Keratinocyte (primary cell): Measurements from ENCODE around the gene CEP295NL. TPM values are rescaled to one million over a fixed set of nuclear protein-coding genes. Genes with fewer than 3 reads are reported as not detected.

ENCODE experiments used
- DNase-seq: peaks from one replicate; pipeline ENCODE4 v3.0.0-alpha.2; 2011; ENCODE audit warnings: low read depth, missing footprints, low spot score
- FAIRE-seq: peaks from 2 replicates; lab custom pipeline; 2011; peaks lifted over from hg19 to GRCh38; lab: Jason Lieb, UNC
- H2AFZ ChIP-seq: 2 replicates; pipeline ENCODE4 v1.6.0; 2012; ENCODE audit warnings: low read length, control low read depth, inconsistent platforms; ENCODE audit not compliant: control insufficient read depth
- H3K27ac ChIP-seq: 2 replicates; pipeline ENCODE4 v1.5.1; 2011; ENCODE audit warnings: low read length; ENCODE audit not compliant: control insufficient read depth, insufficient read depth
- H3K27me3 ChIP-seq: 3 replicates; pipeline ENCODE4 v1.6.0; 2011; ENCODE audit warnings: low read length; ENCODE audit not compliant: control insufficient read depth, insufficient read depth; ENCODE audit errors: extremely low read depth
- H3K36me3 ChIP-seq, 2 experiments: 2 replicates in 1 of 2; 3 replicates in 1 of 2; pipeline ENCODE4 v1.5.1; 2011; ENCODE audit warnings: low read length in 2 of 2, mild to moderate bottlenecking in 1 of 2; ENCODE audit not compliant: control insufficient read depth in 2 of 2, insufficient read depth in 2 of 2; ENCODE audit errors: extremely low read depth in 1 of 2
- H3K4me1 ChIP-seq: 3 replicates; pipeline ENCODE4 v1.5.1; 2011; ENCODE audit warnings: low read length; ENCODE audit not compliant: control insufficient read depth, insufficient read depth; ENCODE audit errors: extremely low read depth
- H3K4me2 ChIP-seq: 3 replicates; pipeline ENCODE4 v1.6.0; 2011; ENCODE audit warnings: low read depth, low read length; ENCODE audit not compliant: control insufficient read depth, insufficient read depth; ENCODE audit errors: extremely low read depth
- H3K4me3 ChIP-seq, 3 experiments: fragments of 200-600 bp in 1 of 3; sonication (generic) in 1 of 3; 2 replicates in 2 of 3; 3 replicates in 1 of 3; pipeline ENCODE4 v1.5.1; 2011 to 2016; ENCODE audit warnings: low read length in 3 of 3, mild to moderate bottlenecking in 3 of 3, control low read depth in 2 of 3, inconsistent platforms in 1 of 3, low read depth in 1 of 3, mixed read lengths in 1 of 3, mixed run types in 1 of 3, moderate library complexity in 1 of 3; ENCODE audit not compliant: control insufficient read depth in 2 of 3, insufficient read depth in 2 of 3; ENCODE audit errors: extremely low read depth in 1 of 3
- H3K79me2 ChIP-seq: 2 replicates; pipeline ENCODE4 v1.6.0; 2012; ENCODE audit warnings: low read length; ENCODE audit not compliant: control insufficient read depth, insufficient read depth
- H3K9ac ChIP-seq: 3 replicates; pipeline ENCODE4 v1.6.0; 2011; ENCODE audit warnings: low read length; ENCODE audit not compliant: control insufficient read depth, insufficient read depth; ENCODE audit errors: extremely low read depth
- H3K9me1 ChIP-seq: 3 replicates; pipeline ENCODE4 v1.6.0; 2011; ENCODE audit warnings: low read length; ENCODE audit not compliant: control insufficient read depth, insufficient read depth; ENCODE audit errors: extremely low read depth
- H3K9me3 ChIP-seq: 2 replicates; pipeline ENCODE4 v1.5.1; 2012; ENCODE audit warnings: low read depth, low read length; ENCODE audit not compliant: control insufficient read depth
- H4K20me1 ChIP-seq: 3 replicates; pipeline ENCODE4 v1.6.0; 2011; ENCODE audit warnings: low read length; ENCODE audit not compliant: control insufficient read depth, insufficient read depth; ENCODE audit errors: extremely low read depth
- EZH2 ChIP-seq: IDR thresholded peaks from one replicate; pipeline ENCODE4 v1.6.1; 2012; ENCODE audit warnings: inconsistent platforms, mild to moderate bottlenecking, low read length, moderate library complexity
- dilution Hi-C: fragments of 300-500 bp; cut with MboI; formaldehyde crosslinking; loops from one replicate; pipeline ENCODE4 v1.7.0; 2020; ENCODE audit warnings: low sequenced_read_pairs; ENCODE audit not compliant: extremely low pct_ligation_motif_present
- polyA plus RNA-seq, 5 experiments: library from polyadenylated mRNA; depleted of rRNA in 3 of 5; stranded (reverse) in 3 of 5; stranded (forward) in 1 of 5; unstranded in 1 of 5; fragments of >200 nt; gene quantifications; 1 replicate in 1 of 5; 2 replicates in 3 of 5; 3 replicates in 1 of 5; pipeline versions ENCODE4 v1.2.1 to v1.2.3, GENCODE V29; 2011 to 2012; ENCODE audit warnings: missing spikeins in 2 of 5, low read depth in 1 of 5, low replicate concordance in 1 of 5
- TF ChIP-seq, protein P1 (sequence below), 3 experiments: IDR thresholded peaks in 1 of 3; conservative IDR thresholded peaks in 1 of 3; optimal IDR thresholded peaks in 1 of 3; 2 replicates in 2 of 3; 3 replicates in 1 of 3; pipeline versions ENCODE3 to v1.5.1; 2011; ENCODE audit warnings: low read length in 3 of 3, mild to moderate bottlenecking in 3 of 3, moderate library complexity in 2 of 3, control low read depth in 1 of 3, inconsistent platforms in 1 of 3; ENCODE audit not compliant: insufficient read depth in 2 of 3; ENCODE audit errors: extremely low read depth in 1 of 3

CEP295NL gene
- polyA plus RNA-seq, 1 donor (not counting 4 experiments of a cell fraction or from before 2014, with no cell fraction given) = not detected

DNA sequence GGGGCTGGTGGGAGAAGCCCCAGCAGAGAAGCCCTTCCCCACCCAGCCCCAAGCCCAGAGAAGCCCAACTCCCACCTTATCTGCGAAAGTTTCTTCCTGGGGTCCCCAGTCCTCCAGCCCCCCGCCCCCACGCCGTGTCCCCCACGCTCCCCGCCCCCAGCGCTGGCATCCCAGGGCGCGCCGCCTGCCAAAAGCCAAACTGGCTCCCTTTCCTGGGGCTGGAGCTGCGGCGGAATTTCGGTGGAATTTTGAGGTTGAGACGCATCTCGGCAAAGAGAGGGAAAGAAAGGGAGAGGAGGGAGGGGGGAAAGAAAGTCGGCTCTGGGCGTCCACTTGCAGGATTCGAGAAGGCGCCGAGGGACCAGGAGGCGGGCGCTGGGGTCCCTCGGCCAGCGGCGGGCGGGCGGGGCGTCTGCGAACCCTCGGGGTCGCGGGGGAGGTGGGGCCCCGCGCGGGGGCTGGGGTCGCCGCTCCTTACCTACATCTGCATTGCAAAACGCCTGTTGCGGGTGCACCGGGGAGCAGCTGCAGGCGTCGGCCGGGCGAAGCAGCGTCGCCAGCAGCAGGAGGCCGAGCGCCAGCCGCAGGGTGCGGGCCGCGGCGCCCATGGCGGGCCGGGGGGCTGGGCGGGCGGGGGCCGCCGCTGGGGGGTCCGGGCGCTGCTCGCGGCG, 21.6 kb upstream of the CEP295NL start:
- Histone ChIP-seq H3K4me1 (peaks cover 7% of the 10 kb centered on the region), H3K4me3 (peak overlapping the region; percentile 44 to 55 (median 44)), H3K27me3 (peaks cover 26% of the 10 kb centered on the region), H3K4me2 (peak overlapping the region; percentile 73), H2AFZ (no peak overlapping the region), H3K9me3 (no peaks in the 10 kb centered on the region), H3K9ac (no peak overlapping the region), H3K27ac (no peak overlapping the region), H3K79me2 (no peaks in the 10 kb centered on the region), H3K9me1 (no peaks in the 10 kb centered on the region), H3K36me3 (no peaks in the 10 kb centered on the region), H4K20me1 (no peaks in the 10 kb centered on the region)
- no peak for FAIRE-seq
- no peak for TF ChIP-seq EZH2
- TF ChIP-seq, protein P1, sequence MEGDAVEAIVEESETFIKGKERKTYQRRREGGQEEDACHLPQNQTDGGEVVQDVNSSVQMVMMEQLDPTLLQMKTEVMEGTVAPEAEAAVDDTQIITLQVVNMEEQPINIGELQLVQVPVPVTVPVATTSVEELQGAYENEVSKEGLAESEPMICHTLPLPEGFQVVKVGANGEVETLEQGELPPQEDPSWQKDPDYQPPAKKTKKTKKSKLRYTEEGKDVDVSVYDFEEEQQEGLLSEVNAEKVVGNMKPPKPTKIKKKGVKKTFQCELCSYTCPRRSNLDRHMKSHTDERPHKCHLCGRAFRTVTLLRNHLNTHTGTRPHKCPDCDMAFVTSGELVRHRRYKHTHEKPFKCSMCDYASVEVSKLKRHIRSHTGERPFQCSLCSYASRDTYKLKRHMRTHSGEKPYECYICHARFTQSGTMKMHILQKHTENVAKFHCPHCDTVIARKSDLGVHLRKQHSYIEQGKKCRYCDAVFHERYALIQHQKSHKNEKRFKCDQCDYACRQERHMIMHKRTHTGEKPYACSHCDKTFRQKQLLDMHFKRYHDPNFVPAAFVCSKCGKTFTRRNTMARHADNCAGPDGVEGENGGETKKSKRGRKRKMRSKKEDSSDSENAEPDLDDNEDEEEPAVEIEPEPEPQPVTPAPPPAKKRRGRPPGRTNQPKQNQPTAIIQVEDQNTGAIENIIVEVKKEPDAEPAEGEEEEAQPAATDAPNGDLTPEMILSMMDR (optimal IDR thresholded peaks at IDR 0.05 in 1 of 3, IDR thresholded peaks at IDR 0.05 in 1 of 3, conservative IDR thresholded peaks at IDR 0.05 in 1 of 3; ENCODE audit: extremely low read depth in 1 of 3, insufficient read depth in 2 of 3, low read length in 3 of 3) = no peak
- dilution Hi-C loops = no loop called here
- DNase-seq = no peak

DNA sequence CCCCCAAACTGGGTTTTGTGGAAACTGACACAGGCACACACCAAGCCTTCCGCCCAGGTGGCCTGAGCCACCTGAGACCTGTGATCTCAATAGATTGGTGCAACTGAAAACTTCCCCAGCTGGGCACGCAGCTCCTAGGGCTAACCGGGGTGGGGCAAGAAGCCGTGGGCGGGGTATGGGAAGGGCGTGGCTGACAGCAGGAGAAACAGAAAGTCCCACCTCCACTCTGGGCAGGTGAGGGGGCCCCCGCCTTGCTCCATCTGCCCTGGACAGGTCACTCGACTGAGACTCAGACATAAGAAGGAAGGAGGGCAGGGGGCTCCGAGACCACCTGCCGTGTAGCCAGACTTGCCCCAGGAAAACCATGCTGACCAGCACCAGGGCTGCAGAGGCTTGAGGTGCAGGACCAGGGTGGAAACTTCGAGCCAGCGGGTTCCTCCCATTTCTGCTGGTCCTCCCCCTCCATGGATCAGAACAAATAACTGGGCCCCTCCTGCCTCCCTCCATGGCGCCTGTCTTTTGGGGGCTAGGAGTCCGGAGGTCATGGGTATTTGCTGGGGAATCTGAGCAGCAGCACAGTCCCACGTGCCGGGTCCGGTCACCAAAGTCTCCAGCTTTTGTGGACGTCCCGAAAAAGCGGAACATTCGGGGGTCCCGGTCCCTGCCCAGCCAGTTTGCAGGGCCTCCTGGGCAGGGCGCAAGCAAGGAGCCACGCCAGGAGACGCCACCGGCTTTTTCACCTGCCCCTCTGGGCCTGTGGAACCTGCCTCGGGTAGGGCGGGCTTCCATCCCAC, 20.9 kb upstream of the CEP295NL start:
- Histone ChIP-seq H3K9me1 (no peaks in the 10 kb centered on the region), H3K79me2 (no peaks in the 10 kb centered on the region), H3K4me3 (peak overlapping the region; percentile 44 to 55 (median 44)), H3K9me3 (no peaks in the 10 kb centered on the region), H3K27ac (no peak overlapping the region), H3K4me1 (peaks cover 7% of the 10 kb centered on the region), H4K20me1 (no peaks in the 10 kb centered on the region), H3K27me3 (peaks cover 25% of the 10 kb centered on the region), H3K36me3 (no peaks in the 10 kb centered on the region), H3K4me2 (peak overlapping the region; percentile 73), H3K9ac (no peak overlapping the region), H2AFZ (no peak overlapping the region)
- TF ChIP-seq, protein P1 (optimal IDR thresholded peaks at IDR 0.05 in 1 of 3, IDR thresholded peaks at IDR 0.05 in 1 of 3, conservative IDR thresholded peaks at IDR 0.05 in 1 of 3; ENCODE audit: extremely low read depth in 1 of 3, insufficient read depth in 2 of 3, low read length in 3 of 3) = no peak
- TF ChIP-seq EZH2 = peak; percentile 65
- FAIRE-seq (peak; percentile 17), DNase-seq (no peak)
- dilution Hi-C loops = no loop called here
